Measurements from ENCODE around the gene NTSR1. TPM values are rescaled to one million over a fixed set of nuclear protein-coding genes. Genes with fewer than 3 reads are reported as not detected.

The NTSR1 gene
- total RNA-seq, 2 experiments from 2014 or later, result 0.07 to 0.14 TPM

DNA sequence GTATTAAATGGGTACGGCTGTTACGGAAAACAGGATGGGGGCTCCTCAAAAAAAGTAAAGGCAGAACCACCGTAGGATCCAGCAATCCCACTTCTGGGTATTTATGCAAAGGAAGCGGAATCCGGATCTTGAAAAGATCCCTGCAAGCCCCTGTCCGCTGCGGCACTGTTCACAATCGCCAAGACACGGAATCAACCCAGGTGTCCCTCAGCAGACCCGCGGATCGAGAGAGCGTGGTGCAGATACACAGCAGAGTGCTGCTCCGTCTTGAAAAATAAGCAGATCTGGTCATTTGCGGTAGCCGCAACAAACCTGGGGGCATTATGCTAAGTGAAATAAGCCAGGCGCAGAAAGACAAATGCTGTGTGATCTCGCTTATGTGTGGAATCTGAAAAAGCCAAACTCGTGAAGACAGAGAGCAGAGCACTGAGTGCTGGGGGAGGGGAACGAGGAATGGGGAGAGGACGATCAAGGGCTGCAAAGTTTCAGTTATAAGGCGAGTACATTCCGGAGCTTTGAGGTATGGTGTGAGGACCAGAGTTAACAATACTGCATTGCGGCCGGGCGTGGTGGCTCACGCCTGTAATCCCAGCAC is 41.3 kb downstream of the NTSR1 start:
- CTCF ChIA-PET, result interaction anchor here (1.2 kb wide), 1 partner anchor 39 kb away, joined by 3 read pairs; no protein-coding TSS in a partner anchor
- DNase-seq (no peak), ATAC-seq (no peak)
- no peak overlapping the region for H3K27ac Mint-ChIP-seq
- H3K9me3 Mint-ChIP-seq (ENCODE audit: low read depth), result no peaks in the 10 kb centered on the region
- POLR2A ChIA-PET, result no interaction called here
- H3K36me3 Mint-ChIP-seq (ENCODE audit: low read depth), result no peaks in the 10 kb centered on the region
- H3K27me3 Mint-ChIP-seq, result peaks cover 3% of the 10 kb centered on the region
- H3K4me3 Mint-ChIP-seq, result no peak overlapping the region
- intact Hi-C loops (cut with DNase I, micrococcal nuclease), result no loop called here
- H3K4me1 Mint-ChIP-seq, result peaks cover 15% of the 10 kb centered on the region

DNA sequence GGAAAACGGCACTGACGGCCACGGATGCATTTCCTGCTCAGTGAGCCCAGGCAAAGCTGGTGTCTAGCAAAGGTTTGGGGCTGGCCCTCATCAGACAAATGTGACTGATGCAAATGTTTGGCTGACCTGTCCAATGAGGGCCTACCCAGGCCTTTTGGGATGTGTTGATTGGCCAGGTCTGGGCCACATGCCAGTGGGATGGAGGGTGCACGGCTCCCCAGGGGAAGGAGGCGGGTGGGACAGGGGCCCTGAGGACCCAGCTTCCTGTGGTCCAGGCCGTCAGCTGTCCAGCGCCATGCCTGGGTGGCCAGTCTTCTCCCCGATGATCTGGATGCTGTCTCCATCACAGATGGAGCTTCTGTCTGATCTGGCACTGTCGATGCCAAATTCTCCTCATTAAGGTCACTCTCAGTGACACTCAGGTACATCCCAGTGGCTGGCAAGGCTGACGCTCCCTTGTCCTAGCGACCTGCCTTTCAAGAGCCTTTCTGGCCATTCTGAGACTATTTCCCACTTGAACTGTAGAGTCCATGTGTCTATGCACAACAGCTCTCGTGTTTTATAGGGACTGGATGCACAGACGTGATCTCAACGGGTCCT is 43.0 kb downstream of the NTSR1 start:
- ChIA-PET CTCF (interaction anchor here (0.9 to 1.0 kb wide), 2 partner anchors 40 to 65 kb away, joined by 3 to 5 read pairs; no protein-coding TSS in a partner anchor), POLR2A (no interaction called here)
- H3K27me3 Mint-ChIP-seq, result no peaks in the 10 kb centered on the region
- no peak overlapping the region for H3K27ac Mint-ChIP-seq
- no peak for DNase-seq
- no peaks in the 10 kb centered on the region for H3K36me3 Mint-ChIP-seq (ENCODE audit: low read depth)
- ATAC-seq, result no peak
- H3K9me3 Mint-ChIP-seq (ENCODE audit: low read depth), result no peaks in the 10 kb centered on the region
- peaks cover 3% of the 10 kb centered on the region for H3K4me1 Mint-ChIP-seq
- no peak overlapping the region for H3K4me3 Mint-ChIP-seq
- intact Hi-C loops (cut with DNase I, micrococcal nuclease), result no loop called here

- POLR2A ChIA-PET, result no interaction called here
Measured at GRCh38 chr20:62752181-62752670, 43.6 kb downstream of the NTSR1 start.

GRCh38 chr20:62752671-62753501 is 44.2 kb downstream of the NTSR1 start:
- Mint-ChIP-seq H3K9me3 (ENCODE audit: low read depth) (no peaks in the 10 kb centered on the region), H3K36me3 (ENCODE audit: low read depth) (no peaks in the 10 kb centered on the region), H3K27ac (no peak overlapping the region), H3K4me3 (no peak overlapping the region), H3K4me1 (no peaks in the 10 kb centered on the region), H3K27me3 (peaks cover 2% of the 10 kb centered on the region)
- ATAC-seq (no peak), DNase-seq (no peak)
- POLR2A ChIA-PET, result no interaction called here
- intact Hi-C loops (cut with DNase I, micrococcal nuclease), result no loop called here
- CTCF ChIA-PET, result interaction anchor here (0.8 kb wide), 1 partner anchor 70 kb away, joined by 3 read pairs; no protein-coding TSS in a partner anchor

More at GRCh38 chr20:62752181-62752670, 43.6 kb downstream of the NTSR1 start:
- intact Hi-C loops (cut with DNase I, micrococcal nuclease), result no loop called here
- H3K4me1 Mint-ChIP-seq, result no peaks in the 10 kb centered on the region
- H3K36me3 Mint-ChIP-seq (ENCODE audit: low read depth), result no peaks in the 10 kb centered on the region
- ATAC-seq (no peak), DNase-seq (no peak)
- no peak overlapping the region for H3K4me3 Mint-ChIP-seq
- H3K27me3 Mint-ChIP-seq, result no peaks in the 10 kb centered on the region
- CTCF ChIA-PET, result interaction anchor here (0.9 kb wide), 1 partner anchor 65 kb away, joined by 5 read pairs; no protein-coding TSS in a partner anchor
- no peak overlapping the region for H3K27ac Mint-ChIP-seq
- no peaks in the 10 kb centered on the region for H3K9me3 Mint-ChIP-seq (ENCODE audit: low read depth)

GRCh38 chr20:62753626-62754025 is 45.0 kb downstream of the NTSR1 start:
- Mint-ChIP-seq H3K9me3 (ENCODE audit: low read depth) (no peaks in the 10 kb centered on the region), H3K27me3 (peaks cover 2% of the 10 kb centered on the region), H3K4me3 (no peak overlapping the region), H3K36me3 (ENCODE audit: low read depth) (no peaks in the 10 kb centered on the region), H3K27ac (no peak overlapping the region), H3K4me1 (no peaks in the 10 kb centered on the region)
- CTCF ChIA-PET, result interaction anchor here (0.8 kb wide), 2 partner anchors 67 to 69 kb away, joined by 3 read pairs; no protein-coding TSS in a partner anchor
- DNase-seq, result no peak
- intact Hi-C loops (cut with DNase I, micrococcal nuclease), result no loop called here
- no peak for ATAC-seq
- POLR2A ChIA-PET, result no interaction called here

DNA sequence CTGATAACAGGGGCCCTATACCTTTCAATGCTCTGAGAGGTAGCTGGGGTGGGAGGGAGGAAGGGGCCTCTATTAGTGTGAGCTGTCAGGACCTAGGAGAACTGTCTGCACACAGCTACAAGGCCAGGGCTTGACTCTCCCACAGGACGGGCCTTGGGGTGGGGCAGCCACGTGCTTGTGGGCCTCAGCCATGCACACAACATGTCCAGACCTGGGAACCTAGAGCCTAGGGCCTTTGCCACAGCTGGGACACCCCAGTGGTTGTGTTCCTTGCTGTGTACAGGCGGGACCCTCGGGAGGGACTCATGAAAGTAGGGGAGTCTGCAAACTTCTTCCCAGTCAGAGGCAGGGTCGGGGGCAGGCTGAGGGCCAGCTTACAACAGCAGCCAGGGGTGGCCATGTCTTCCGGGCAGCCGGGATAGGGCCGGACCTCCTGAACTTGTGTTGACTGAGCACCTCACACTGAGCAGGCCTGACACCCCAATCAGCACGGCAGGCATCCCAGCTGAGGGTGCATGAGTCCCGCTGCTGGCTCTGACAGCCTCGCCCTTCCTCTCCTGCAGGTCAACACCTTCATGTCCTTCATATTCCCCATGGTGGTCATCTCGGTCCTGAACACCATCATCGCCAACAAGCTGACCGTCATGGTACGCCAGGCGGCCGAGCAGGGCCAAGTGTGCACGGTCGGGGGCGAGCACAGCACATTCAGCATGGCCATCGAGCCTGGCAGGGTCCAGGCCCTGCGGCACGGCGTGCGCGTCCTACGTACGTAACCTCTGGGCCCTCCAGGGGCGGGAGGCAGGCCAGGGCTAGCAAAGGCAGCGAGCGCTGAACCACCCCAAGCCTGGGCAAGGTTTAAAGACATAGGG is 45.7 kb downstream of the NTSR1 start:
- H3K4me1 Mint-ChIP-seq, result no peaks in the 10 kb centered on the region
- ATAC-seq (no peak), DNase-seq (no peak)
- H3K9me3 Mint-ChIP-seq (ENCODE audit: low read depth), result no peaks in the 10 kb centered on the region
- H3K4me3 Mint-ChIP-seq, result no peak overlapping the region
- ChIA-PET POLR2A (no interaction called here), CTCF (interaction anchor here (0.8 kb wide), 1 partner anchor 68 kb away, joined by 3 read pairs; no protein-coding TSS in a partner anchor)
- intact Hi-C loops (cut with DNase I, micrococcal nuclease), result no loop called here
- H3K36me3 Mint-ChIP-seq (ENCODE audit: low read depth), result no peaks in the 10 kb centered on the region
- H3K27me3 Mint-ChIP-seq, result peaks cover 2% of the 10 kb centered on the region
- H3K27ac Mint-ChIP-seq, result no peak overlapping the region

DNA sequence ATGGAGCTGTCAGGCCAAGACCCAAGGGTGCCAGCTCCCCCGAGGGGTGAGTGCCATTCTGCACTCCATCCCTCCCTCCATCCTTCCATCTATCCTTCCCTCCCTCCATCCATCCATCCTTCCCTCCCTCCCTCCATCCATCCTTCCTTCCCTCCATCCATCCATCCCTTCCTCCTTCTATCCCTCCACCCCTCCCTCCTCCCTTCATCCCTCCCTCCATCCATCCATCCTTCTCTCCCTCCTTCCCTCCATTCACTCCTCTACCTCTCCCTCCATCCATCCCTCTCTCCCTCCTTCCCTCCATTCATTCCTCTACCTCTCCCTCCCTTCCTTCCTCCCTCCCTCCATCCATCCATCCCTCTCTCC is 46.3 kb downstream of the NTSR1 start:
- Mint-ChIP-seq H3K4me1 (no peaks in the 10 kb centered on the region), H3K4me3 (no peak overlapping the region), H3K9me3 (ENCODE audit: low read depth) (no peaks in the 10 kb centered on the region), H3K27me3 (peaks cover 2% of the 10 kb centered on the region), H3K36me3 (ENCODE audit: low read depth) (no peaks in the 10 kb centered on the region), H3K27ac (no peak overlapping the region)
- intact Hi-C loops (cut with DNase I, micrococcal nuclease), result no loop called here
- POLR2A ChIA-PET, result no interaction called here
- no peak for DNase-seq
- ATAC-seq, result no peak
- CTCF ChIA-PET, result no interaction called here

DNA sequence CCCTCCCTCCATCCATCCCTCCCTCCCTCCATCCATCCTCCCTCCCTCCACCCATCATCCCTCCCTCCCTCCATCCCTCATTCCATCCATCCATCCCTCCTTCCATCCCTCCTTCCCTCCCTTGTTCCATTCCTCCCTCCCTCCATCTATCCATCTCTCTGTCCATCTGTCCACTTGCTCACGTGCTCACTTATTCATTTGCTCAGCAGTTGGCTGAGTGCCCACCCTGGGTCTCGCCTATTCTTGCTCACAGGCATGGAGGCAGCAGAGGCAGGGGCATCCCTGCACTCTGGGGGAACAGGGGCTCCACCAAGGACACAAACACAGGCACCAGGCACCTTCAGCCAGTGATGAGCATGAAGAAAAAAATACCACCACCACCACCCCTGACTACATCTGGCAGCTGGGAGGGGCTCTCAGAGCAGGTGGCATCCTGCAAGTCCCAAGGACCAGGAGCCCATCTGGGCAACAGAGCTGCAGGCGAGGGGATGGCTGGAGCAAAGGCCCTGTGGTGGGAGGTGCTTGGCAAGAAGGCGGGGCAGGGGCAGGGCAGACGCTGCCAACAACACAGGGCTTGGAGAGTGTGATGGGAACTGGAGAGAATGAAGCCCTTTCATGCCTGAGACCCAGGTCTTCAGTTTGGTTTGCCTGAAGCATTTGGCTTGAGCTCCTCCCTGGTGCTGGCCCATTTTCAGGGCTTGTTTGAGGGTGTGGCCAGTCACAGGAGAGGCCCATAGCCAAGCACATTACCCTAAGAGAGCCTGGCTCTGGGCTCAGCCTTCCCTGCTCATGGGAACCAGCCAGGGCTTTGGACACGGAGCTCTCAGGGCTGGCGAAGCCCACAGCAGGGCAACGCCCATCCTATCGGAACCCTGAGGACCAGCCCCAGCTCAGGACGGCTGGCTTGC is 47.4 kb downstream of the NTSR1 start:
- CTCF ChIA-PET, result no interaction called here
- intact Hi-C loops (cut with DNase I, micrococcal nuclease), result no loop called here

GRCh38 chr20:62758226-62758912 is 49.7 kb downstream of the NTSR1 start:
- ChIA-PET CTCF (interaction anchor here (0.6 kb wide), 1 partner anchor 107 kb away, joined by 3 read pairs; no protein-coding TSS in a partner anchor), POLR2A (no interaction called here)
- intact Hi-C loops (cut with DNase I, micrococcal nuclease), result no loop called here
- no peaks in the 10 kb centered on the region for H3K4me1 Mint-ChIP-seq
- H3K4me3 Mint-ChIP-seq, result no peak overlapping the region
- H3K36me3 Mint-ChIP-seq (ENCODE audit: low read depth), result no peaks in the 10 kb centered on the region
- no peaks in the 10 kb centered on the region for H3K9me3 Mint-ChIP-seq (ENCODE audit: low read depth)
- no peak for ATAC-seq
- peaks cover 2% of the 10 kb centered on the region for H3K27me3 Mint-ChIP-seq
- no peak for DNase-seq
- no peak overlapping the region for H3K27ac Mint-ChIP-seq

More for the DNA sequence above, 47.4 kb downstream of the NTSR1 start:
- peaks cover 2% of the 10 kb centered on the region for H3K27me3 Mint-ChIP-seq
- no peaks in the 10 kb centered on the region for H3K36me3 Mint-ChIP-seq (ENCODE audit: low read depth)
- no peaks in the 10 kb centered on the region for H3K4me1 Mint-ChIP-seq
- H3K9me3 Mint-ChIP-seq (ENCODE audit: low read depth), result no peaks in the 10 kb centered on the region
- ATAC-seq (no peak), DNase-seq (no peak)
- POLR2A ChIA-PET, result no interaction called here
- no peak overlapping the region for H3K4me3 Mint-ChIP-seq
- H3K27ac Mint-ChIP-seq, result no peak overlapping the region

GRCh38 chr20:62759981-62760431 is 51.4 kb downstream of the NTSR1 start:
- intact Hi-C loops (cut with DNase I, micrococcal nuclease), result no loop called here
- Mint-ChIP-seq H3K36me3 (ENCODE audit: low read depth) (no peaks in the 10 kb centered on the region), H3K4me3 (no peak overlapping the region), H3K27ac (no peak overlapping the region), H3K4me1 (no peaks in the 10 kb centered on the region), H3K27me3 (peaks cover 2% of the 10 kb centered on the region), H3K9me3 (ENCODE audit: low read depth) (no peaks in the 10 kb centered on the region)
- no peak for ATAC-seq
- no peak for DNase-seq
- ChIA-PET CTCF (interaction anchor here (1.2 kb wide), 1 partner anchor 82 kb away, joined by 3 read pairs; no protein-coding TSS in a partner anchor), POLR2A (no interaction called here)

Data from activated CD4-positive, alpha-beta T cell treated with anti-CD3 and anti-CD28 coated beads for 36 hours (primary cell).